BE2C (cell line): ENCODE data around the gene PRKG1.

Source experiments
- DNase-seq: peaks from one replicate; pipeline ENCODE4 v3.0.0-alpha.2; 2020
- H3K27me3 ChIP-seq: fragments of 250-450 bp; sonication (Bioruptor Pico); 2 replicates; pipeline ENCODE4 v1.5.1; 2020; ENCODE audit warnings: mild to moderate bottlenecking
- H3K36me3 ChIP-seq: fragments of 250-450 bp; sonication (Bioruptor Pico); 2 replicates; pipeline ENCODE4 v1.5.1; 2020; ENCODE audit warnings: mild to moderate bottlenecking
- H3K4me1 ChIP-seq: fragments of 250-450 bp; sonication (Bioruptor Pico); 2 replicates; pipeline ENCODE4 v1.5.1; 2020
- H3K4me3 ChIP-seq: 2 replicates; pipeline ENCODE4 v1.5.1; 2011; ENCODE audit warnings: low read depth, low read length
- H3K9me3 ChIP-seq: fragments of 250-450 bp; sonication (Bioruptor Pico); 2 replicates; pipeline ENCODE4 v1.5.1; 2020
- CTCF ChIP-seq: IDR thresholded peaks from 2 replicates; pipeline ENCODE4 v1.5.1; 2012; ENCODE audit warnings: mild to moderate bottlenecking, low read depth, low read length

The PRKG1 gene

GRCh38 chr10:52269233-52269632, 1194.9 kb downstream of the PRKG1 start:
- H3K4me3 ChIP-seq = no peak overlapping the region
- H3K27me3 ChIP-seq = no peaks in the 10 kb centered on the region
- no peaks in the 10 kb centered on the region for H3K9me3 ChIP-seq
- no peak for DNase-seq
- no peaks in the 10 kb centered on the region for H3K4me1 ChIP-seq
- H3K36me3 ChIP-seq = no peaks in the 10 kb centered on the region
- no peak for TF ChIP-seq CTCF

- TF ChIP-seq CTCF = no peak
- Histone ChIP-seq H3K27me3 (no peaks in the 10 kb centered on the region), H3K36me3 (no peaks in the 10 kb centered on the region), H3K9me3 (no peaks in the 10 kb centered on the region), H3K4me1 (no peaks in the 10 kb centered on the region), H3K4me3 (no peak overlapping the region)
- no peak for DNase-seq
These were observed 1201.9 kb downstream of the PRKG1 start for GRCh38 chr10:52276163-52276562.

GRCh38 chr10:52276986-52277385, 1202.7 kb downstream of the PRKG1 start:
- no peaks in the 10 kb centered on the region for H3K9me3 ChIP-seq
- no peaks in the 10 kb centered on the region for H3K4me1 ChIP-seq
- no peak for TF ChIP-seq CTCF
- H3K4me3 ChIP-seq = no peak overlapping the region
- no peak for DNase-seq
- H3K27me3 ChIP-seq = no peaks in the 10 kb centered on the region
- no peaks in the 10 kb centered on the region for H3K36me3 ChIP-seq

- H3K4me1 ChIP-seq = no peaks in the 10 kb centered on the region
- DNase-seq = no peak
- H3K4me3 ChIP-seq = no peak overlapping the region
- TF ChIP-seq CTCF = no peak
- H3K27me3 ChIP-seq = no peaks in the 10 kb centered on the region
- no peaks in the 10 kb centered on the region for H3K9me3 ChIP-seq
- no peaks in the 10 kb centered on the region for H3K36me3 ChIP-seq
These were observed 1205.3 kb downstream of the PRKG1 start for GRCh38 chr10:52279546-52279945.

- no peak for TF ChIP-seq CTCF
- Histone ChIP-seq H3K27me3 (no peaks in the 10 kb centered on the region), H3K36me3 (no peaks in the 10 kb centered on the region), H3K4me1 (no peaks in the 10 kb centered on the region), H3K9me3 (no peaks in the 10 kb centered on the region), H3K4me3 (no peak overlapping the region)
- DNase-seq = no peak
These were observed 1205.8 kb downstream of the PRKG1 start for GRCh38 chr10:52280051-52280450.

GRCh38 chr10:52283174-52283573, 1208.9 kb downstream of the PRKG1 start:
- TF ChIP-seq CTCF = no peak

More at GRCh38 chr10:52283174-52283573, 1208.9 kb downstream of the PRKG1 start:
- H3K36me3 ChIP-seq = no peaks in the 10 kb centered on the region
- H3K9me3 ChIP-seq = no peaks in the 10 kb centered on the region
- H3K4me1 ChIP-seq = no peaks in the 10 kb centered on the region
- H3K4me3 ChIP-seq = no peak overlapping the region
- no peak for DNase-seq
- no peaks in the 10 kb centered on the region for H3K27me3 ChIP-seq
